AG04450 (cell line): ENCODE data around the gene UBR7. TPM values are rescaled to one million over a fixed set of nuclear protein-coding genes. Genes with fewer than 3 reads are reported as not detected.

Experiments used
- CTCF ChIA-PET: fragments of 300-600, 350-600 bp; formaldehyde crosslinking; extraction: SDS; loops from one replicate; lab custom pipeline; 2022; ENCODE audit warnings: antibody characterized with exemption, inconsistent platforms; lab: Charles Lee
- POLR2A ChIA-PET: fragments of 350-600 bp; formaldehyde crosslinking; extraction: SDS; loops from one replicate; lab custom pipeline; 2021; ENCODE audit warnings: antibody characterized with exemption, inconsistent platforms; lab: Yijun Ruan, JAX
- DNase-seq: peaks from one replicate; pipeline ENCODE4 v3.0.0-alpha.2; 2011; ENCODE audit warnings: low read depth, low spot score
- H3K27ac ChIP-seq: one replicate; pipeline ENCODE4 v1.5.1; 2012; ENCODE audit warnings: low read depth, low read length, control low read depth
- H3K27me3 ChIP-seq: one replicate; pipeline ENCODE4 v1.6.0; 2012; ENCODE audit warnings: low read length; ENCODE audit not compliant: control insufficient read depth, insufficient read depth
- H3K4me3 ChIP-seq: 2 replicates; pipeline ENCODE4 v1.5.1; 2011; ENCODE audit warnings: mild to moderate bottlenecking, low read depth, low read length, control low read depth
- H3K9me3 ChIP-seq: 2 replicates; pipeline ENCODE4 v1.5.1; 2012; ENCODE audit warnings: low read length; ENCODE audit not compliant: control insufficient read depth, insufficient read depth
- polyA plus RNA-seq: library from polyadenylated mRNA; depleted of rRNA; stranded (reverse); fragments of >200 nt; gene quantifications from 2 replicates; pipeline ENCODE4 v1.2.3, GENCODE V29; 2011
- TF ChIP-seq, protein P1 (sequence below): IDR thresholded peaks from 2 replicates; pipeline ENCODE4 v1.5.1; 2011; ENCODE audit warnings: low read depth, low read length, control low read depth, inconsistent platforms

Gene UBR7
- polyA plus RNA-seq, 1 experiment, result 30.7 TPM

- CTCF ChIA-PET, result interaction anchor here (1.8 kb wide), 1 partner anchor 150 kb away, joined by 4 read pairs; no protein-coding TSS in a partner anchor
- no peak for DNase-seq
- Histone ChIP-seq H3K4me3 (no peak overlapping the region), H3K27ac (no peak overlapping the region), H3K27me3 (no peaks in the 10 kb centered on the region), H3K9me3 (no peaks in the 10 kb centered on the region)
- POLR2A ChIA-PET, result no interaction called here
- TF ChIP-seq, protein P1, sequence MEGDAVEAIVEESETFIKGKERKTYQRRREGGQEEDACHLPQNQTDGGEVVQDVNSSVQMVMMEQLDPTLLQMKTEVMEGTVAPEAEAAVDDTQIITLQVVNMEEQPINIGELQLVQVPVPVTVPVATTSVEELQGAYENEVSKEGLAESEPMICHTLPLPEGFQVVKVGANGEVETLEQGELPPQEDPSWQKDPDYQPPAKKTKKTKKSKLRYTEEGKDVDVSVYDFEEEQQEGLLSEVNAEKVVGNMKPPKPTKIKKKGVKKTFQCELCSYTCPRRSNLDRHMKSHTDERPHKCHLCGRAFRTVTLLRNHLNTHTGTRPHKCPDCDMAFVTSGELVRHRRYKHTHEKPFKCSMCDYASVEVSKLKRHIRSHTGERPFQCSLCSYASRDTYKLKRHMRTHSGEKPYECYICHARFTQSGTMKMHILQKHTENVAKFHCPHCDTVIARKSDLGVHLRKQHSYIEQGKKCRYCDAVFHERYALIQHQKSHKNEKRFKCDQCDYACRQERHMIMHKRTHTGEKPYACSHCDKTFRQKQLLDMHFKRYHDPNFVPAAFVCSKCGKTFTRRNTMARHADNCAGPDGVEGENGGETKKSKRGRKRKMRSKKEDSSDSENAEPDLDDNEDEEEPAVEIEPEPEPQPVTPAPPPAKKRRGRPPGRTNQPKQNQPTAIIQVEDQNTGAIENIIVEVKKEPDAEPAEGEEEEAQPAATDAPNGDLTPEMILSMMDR, result no peak
These were observed 56.4 kb downstream of the UBR7 start for GRCh38 chr14:93263416-93263815.

GRCh38 chr14:93266127-93266526 lies 59.1 kb downstream of the UBR7 start:
- no peaks in the 10 kb centered on the region for H3K9me3 ChIP-seq
- ChIA-PET POLR2A (no interaction called here), CTCF (interaction anchor here (1.9 kb wide), 1 partner anchor 13 kb away, joined by 4 read pairs; no protein-coding TSS in a partner anchor)
- no peak for DNase-seq
- H3K4me3 ChIP-seq, result no peak overlapping the region
- TF ChIP-seq, protein P1, result no peak
- no peak overlapping the region for H3K27ac ChIP-seq
- no peaks in the 10 kb centered on the region for H3K27me3 ChIP-seq

- ChIA-PET POLR2A (no interaction called here), CTCF (interaction anchor here (0.9 to 1.9 kb wide), 2 partner anchors 12 to 154 kb away, joined by 3 to 4 read pairs; no protein-coding TSS in a partner anchor)
- H3K9me3 ChIP-seq, result no peaks in the 10 kb centered on the region
- H3K27ac ChIP-seq, result no peak overlapping the region
- TF ChIP-seq, protein P1, result no peak
- no peak overlapping the region for H3K4me3 ChIP-seq
- H3K27me3 ChIP-seq, result no peaks in the 10 kb centered on the region
- DNase-seq, result no peak
These were observed 60.2 kb downstream of the UBR7 start for GRCh38 chr14:93267149-93267711.

DNA sequence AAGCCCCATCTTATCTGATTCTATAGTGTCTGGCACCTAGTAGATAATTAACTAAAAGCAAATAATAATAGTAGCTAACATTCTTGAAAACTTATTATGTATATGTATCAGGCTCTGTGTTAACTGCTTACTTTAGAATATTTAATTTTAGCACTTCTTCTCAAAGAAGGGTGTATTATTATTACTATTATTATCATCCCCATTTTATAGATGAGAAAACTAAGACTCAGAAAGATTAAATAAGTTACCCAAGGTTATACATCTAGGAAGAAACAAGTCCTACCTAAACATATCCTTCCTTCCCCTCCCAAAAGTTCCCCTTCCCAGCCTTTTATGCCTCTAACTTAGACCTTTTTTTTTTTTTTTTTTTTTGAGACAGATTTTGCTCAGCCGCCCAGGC lies 61.4 kb downstream of the UBR7 start:
- TF ChIP-seq, protein P1, result no peak
- no peak overlapping the region for H3K27ac ChIP-seq
- no peak for DNase-seq
- no peak overlapping the region for H3K4me3 ChIP-seq
- no peaks in the 10 kb centered on the region for H3K27me3 ChIP-seq
- H3K9me3 ChIP-seq, result no peaks in the 10 kb centered on the region
- POLR2A ChIA-PET, result no interaction called here
- CTCF ChIA-PET, result interaction anchor here (0.6 kb wide), 1 partner anchor 119 kb away, joined by 5 read pairs; no protein-coding TSS in a partner anchor

DNA sequence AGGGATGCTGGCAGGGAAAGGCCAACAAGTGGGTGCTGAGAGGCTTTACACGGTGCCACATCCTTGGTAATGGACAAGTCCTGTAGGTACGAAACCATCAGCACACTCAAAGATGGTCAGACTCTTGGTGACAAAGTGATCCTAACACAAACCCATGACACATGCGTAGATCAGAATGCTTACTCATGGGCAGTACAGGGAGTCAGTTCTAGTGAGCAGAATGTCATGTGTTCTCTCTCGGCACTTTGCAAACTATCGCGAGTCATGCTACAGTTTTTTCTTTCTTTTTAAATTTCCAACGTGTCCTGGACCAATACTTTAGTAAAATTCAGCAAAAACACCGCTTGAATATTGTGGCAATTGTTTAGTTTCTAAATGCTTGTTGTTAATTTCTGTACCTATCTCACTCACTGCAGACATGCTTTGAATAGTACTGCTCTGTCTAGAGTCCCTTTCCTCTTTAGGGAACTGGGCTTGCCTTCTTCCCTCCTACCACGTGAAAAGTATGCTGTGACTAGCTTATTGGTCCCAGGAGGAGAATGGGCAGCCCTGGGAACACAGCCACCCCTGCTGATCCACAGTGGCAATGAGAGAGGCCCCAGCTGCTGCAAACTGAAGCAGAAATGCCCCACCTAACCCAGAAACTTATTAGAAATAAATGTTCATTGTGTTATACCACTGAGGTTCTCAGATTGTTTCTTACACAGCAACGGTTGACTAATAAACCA lies 62.4 kb downstream of the UBR7 start:
- Histone ChIP-seq H3K27me3 (no peaks in the 10 kb centered on the region), H3K4me3 (no peak overlapping the region), H3K27ac (peak overlapping the region; percentile 82), H3K9me3 (no peaks in the 10 kb centered on the region)
- TF ChIP-seq, protein P1, result no peak
- DNase-seq, result peak; percentile 38
- CTCF ChIA-PET, result no interaction called here
- POLR2A ChIA-PET, result no interaction called here
